ENCODE measurements around the gene PTPRM.

GRCh38 chr18:8153887-8154583 is 586.9 kb downstream of the PTPRM start:
- TF ChIP-seq CTCF (conservative IDR thresholded peaks at IDR 0.05; ENCODE audit: low read depth, low read length), result no peak
- no peak for TF ChIP-seq EZH2 (IDR thresholded peaks at IDR 0.05; ENCODE audit: borderline replicate concordance, low read depth, low read length, poor library complexity, severe bottlenecking)
